OCI-LY3 (cell line): ENCODE results near the gene PCSK5.

ENCODE experiments used
- H2AFZ ChIP-seq: fragments of 200-600, 300-600 bp; shearing (Covaris generic); 2 replicates; pipeline ENCODE4 v1.6.0; 2014; ENCODE audit warnings: antibody characterized with exemption, low read depth, low read length
- H3K27ac ChIP-seq: fragments of 200-600, 300-600 bp; sonication (generic); 2 replicates; pipeline ENCODE4 v1.5.1; 2014; ENCODE audit warnings: mild to moderate bottlenecking, low read length, moderate library complexity, mixed read lengths
- H3K27me3 ChIP-seq: fragments of 200-600, 300-600 bp; sonication (generic); 2 replicates; pipeline ENCODE4 v1.6.1; 2014; ENCODE audit warnings: low read depth, low read length, mixed read lengths
- H3K36me3 ChIP-seq: fragments of 200-600, 300-600 bp; sonication (generic); replicated peaks from 2 replicates; pipeline ENCODE3; 2014; ENCODE audit warnings: low read depth, low read length, mixed read lengths
- H3K4me1 ChIP-seq: fragments of 300-600, 200-600 bp; sonication (generic); 2 replicates; pipeline ENCODE4 v1.6.1; 2014; ENCODE audit warnings: low read length, mixed read lengths
- H3K4me2 ChIP-seq: fragments of 200-600, 300-600 bp; sonication (generic); 2 replicates; pipeline ENCODE4 v1.6.1; 2014; ENCODE audit warnings: low read length, mixed read lengths
- H3K4me3 ChIP-seq: fragments of 300-600, 200-600 bp; sonication (generic); 2 replicates; pipeline ENCODE4 v1.5.1; 2014; ENCODE audit warnings: antibody characterized with exemption, mild to moderate bottlenecking, low read length, moderate library complexity
- H3K79me2 ChIP-seq: fragments of 300-600, 200-600 bp; shearing (Covaris generic); 2 replicates; pipeline ENCODE4 v1.6.1; 2014; ENCODE audit warnings: mild to moderate bottlenecking, low read length, mixed read lengths
- H3K9ac ChIP-seq: fragments of 300-600, 200-600 bp; shearing (Covaris generic); 2 replicates; pipeline ENCODE4 v1.6.0; 2014; ENCODE audit warnings: mild to moderate bottlenecking, low read length, moderate library complexity
- H3K9me3 ChIP-seq: fragments of 200-600, 300-600 bp; shearing (Covaris generic); 2 replicates; pipeline ENCODE4 v1.6.1; 2014; ENCODE audit warnings: low read length, mixed read lengths; ENCODE audit not compliant: insufficient read depth
- H4K20me1 ChIP-seq: fragments of 200-600, 300-600 bp; sonication (generic); 2 replicates; pipeline ENCODE4 v1.6.1; 2016; ENCODE audit warnings: low read length, mixed read lengths; ENCODE audit not compliant: insufficient read depth
- EZH2phosphoT487 ChIP-seq: fragments of 200-600 bp; shearing (Covaris generic); IDR thresholded peaks from 2 replicates; pipeline ENCODE4 v1.6.1; 2018; ENCODE audit warnings: antibody characterized with exemption, mixed run types, low read depth
- TF ChIP-seq, protein P1 (sequence below): fragments of 200-600, 300-600 bp; sonication (generic); IDR thresholded peaks from 2 replicates; pipeline ENCODE4 v1.5.1; 2014; ENCODE audit warnings: antibody characterized with exemption, low read length, low read depth

Gene PCSK5

GRCh38 chr9:76007935-76008334 is 117.5 kb downstream of the PCSK5 start:
- Histone ChIP-seq H3K9me3 (no peaks in the 10 kb centered on the region), H3K27ac (no peak overlapping the region), H2AFZ (no peak overlapping the region), H3K27me3 (no peaks in the 10 kb centered on the region), H4K20me1 (no peaks in the 10 kb centered on the region), H3K4me3 (no peak overlapping the region), H3K36me3 (no peaks in the 10 kb centered on the region), H3K9ac (no peak overlapping the region), H3K79me2 (no peaks in the 10 kb centered on the region), H3K4me2 (no peak overlapping the region), H3K4me1 (no peaks in the 10 kb centered on the region)
- TF ChIP-seq EZH2phosphoT487: no peak

GRCh38 chr9:76013809-76014208 is 123.3 kb downstream of the PCSK5 start:
- Histone ChIP-seq H3K4me2 (no peak overlapping the region), H3K36me3 (no peaks in the 10 kb centered on the region), H4K20me1 (no peaks in the 10 kb centered on the region), H3K27me3 (0 out of 2 replicates have a peak, but pooled peaks cover 6% of the 10 kb centered on the region), H3K79me2 (no peaks in the 10 kb centered on the region), H3K9me3 (no peaks in the 10 kb centered on the region), H3K27ac (no peak overlapping the region), H2AFZ (no peak overlapping the region), H3K9ac (no peak overlapping the region), H3K4me3 (no peak overlapping the region), H3K4me1 (no peaks in the 10 kb centered on the region)
- TF ChIP-seq EZH2phosphoT487: no peak
- TF ChIP-seq, protein P1, sequence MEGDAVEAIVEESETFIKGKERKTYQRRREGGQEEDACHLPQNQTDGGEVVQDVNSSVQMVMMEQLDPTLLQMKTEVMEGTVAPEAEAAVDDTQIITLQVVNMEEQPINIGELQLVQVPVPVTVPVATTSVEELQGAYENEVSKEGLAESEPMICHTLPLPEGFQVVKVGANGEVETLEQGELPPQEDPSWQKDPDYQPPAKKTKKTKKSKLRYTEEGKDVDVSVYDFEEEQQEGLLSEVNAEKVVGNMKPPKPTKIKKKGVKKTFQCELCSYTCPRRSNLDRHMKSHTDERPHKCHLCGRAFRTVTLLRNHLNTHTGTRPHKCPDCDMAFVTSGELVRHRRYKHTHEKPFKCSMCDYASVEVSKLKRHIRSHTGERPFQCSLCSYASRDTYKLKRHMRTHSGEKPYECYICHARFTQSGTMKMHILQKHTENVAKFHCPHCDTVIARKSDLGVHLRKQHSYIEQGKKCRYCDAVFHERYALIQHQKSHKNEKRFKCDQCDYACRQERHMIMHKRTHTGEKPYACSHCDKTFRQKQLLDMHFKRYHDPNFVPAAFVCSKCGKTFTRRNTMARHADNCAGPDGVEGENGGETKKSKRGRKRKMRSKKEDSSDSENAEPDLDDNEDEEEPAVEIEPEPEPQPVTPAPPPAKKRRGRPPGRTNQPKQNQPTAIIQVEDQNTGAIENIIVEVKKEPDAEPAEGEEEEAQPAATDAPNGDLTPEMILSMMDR: no peak

DNA sequence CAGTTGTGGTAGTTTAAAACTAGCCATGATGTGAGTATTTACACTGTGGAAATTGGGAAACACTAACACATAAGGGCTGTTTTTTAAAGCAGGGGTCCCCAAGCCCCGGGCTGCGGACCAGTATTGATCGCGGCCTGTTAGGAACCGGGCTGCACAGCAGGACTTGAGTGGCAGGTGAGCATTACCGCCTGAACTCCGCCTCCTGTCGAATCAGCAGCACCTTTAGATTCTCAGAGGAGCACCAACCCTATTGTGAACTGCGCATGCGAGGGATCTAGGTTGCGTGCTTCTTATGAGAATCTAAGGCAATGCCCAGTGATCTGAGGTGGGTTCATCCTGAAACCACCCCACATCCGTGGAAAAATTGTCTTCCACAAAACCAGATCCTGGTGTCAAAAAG is 127.8 kb downstream of the PCSK5 start:
- Histone ChIP-seq H3K27me3 (0 out of 2 replicates have a peak, but pooled peaks cover 3% of the 10 kb centered on the region), H4K20me1 (no peaks in the 10 kb centered on the region), H3K4me2 (no peak overlapping the region), H2AFZ (no peak overlapping the region), H3K9me3 (no peaks in the 10 kb centered on the region), H3K4me3 (no peak overlapping the region), H3K79me2 (no peaks in the 10 kb centered on the region), H3K4me1 (no peaks in the 10 kb centered on the region), H3K36me3 (no peaks in the 10 kb centered on the region), H3K27ac (no peak overlapping the region), H3K9ac (no peak overlapping the region)
- no peak for TF ChIP-seq EZH2phosphoT487
- TF ChIP-seq, protein P1: no peak

DNA sequence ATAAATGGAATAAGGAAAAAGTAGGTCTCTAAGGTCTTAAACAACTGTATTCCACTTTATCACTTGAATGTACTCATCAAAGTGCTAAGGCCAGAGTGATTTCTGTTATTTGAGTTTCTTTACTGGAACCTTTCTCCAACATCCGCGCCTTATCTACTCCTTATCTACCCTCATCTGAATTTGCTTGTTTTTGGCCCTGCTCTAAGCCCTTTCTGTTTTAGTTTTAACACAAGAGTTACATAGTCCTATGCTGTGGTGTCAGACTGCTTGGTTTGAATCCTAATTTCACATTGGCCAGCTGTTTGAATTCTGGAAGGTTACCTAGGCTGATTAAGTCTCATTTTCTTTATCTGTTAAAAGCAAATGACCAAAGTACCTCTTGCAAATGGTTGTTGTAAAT is 128.3 kb downstream of the PCSK5 start:
- no peak overlapping the region for H3K9ac ChIP-seq
- H3K9me3 ChIP-seq: no peaks in the 10 kb centered on the region
- H3K4me1 ChIP-seq: no peaks in the 10 kb centered on the region
- no peak overlapping the region for H3K4me2 ChIP-seq
- H4K20me1 ChIP-seq: no peaks in the 10 kb centered on the region
- no peaks in the 10 kb centered on the region for H3K36me3 ChIP-seq
- TF ChIP-seq EZH2phosphoT487: no peak
- TF ChIP-seq, protein P1: no peak
- H3K27me3 ChIP-seq: no peaks in the 10 kb centered on the region
- no peak overlapping the region for H3K27ac ChIP-seq
- no peaks in the 10 kb centered on the region for H3K79me2 ChIP-seq
- H3K4me3 ChIP-seq: no peak overlapping the region
- no peak overlapping the region for H2AFZ ChIP-seq

GRCh38 chr9:76020652-76021051 is 130.2 kb downstream of the PCSK5 start:
- Histone ChIP-seq H2AFZ (no peak overlapping the region), H3K4me2 (no peak overlapping the region), H3K9me3 (no peaks in the 10 kb centered on the region), H3K27me3 (no peaks in the 10 kb centered on the region), H3K36me3 (no peaks in the 10 kb centered on the region), H3K79me2 (no peaks in the 10 kb centered on the region), H3K4me3 (no peak overlapping the region), H3K27ac (no peak overlapping the region), H3K4me1 (no peaks in the 10 kb centered on the region), H4K20me1 (no peaks in the 10 kb centered on the region), H3K9ac (no peak overlapping the region)
- no peak for TF ChIP-seq EZH2phosphoT487
- TF ChIP-seq, protein P1: no peak
